ENCODE results near the gene HNRNPUL1.
A peak's percentile ranks its signal among the peaks of the same experiment; 100 is the strongest.
"Not testable (repeated sequence)": the region's sequence is repeated elsewhere in the genome, so short reads cannot be mapped to it uniquely, and the experiment has no call there.

The HNRNPUL1 gene

GRCh38 chr19:41276231-41276630, 12.1 kb downstream of the HNRNPUL1 start:
- no peak overlapping the region for H3K4me3 ChIP-seq (ENCODE audit: low read depth, low read length)
- TF ChIP-seq, protein P1, sequence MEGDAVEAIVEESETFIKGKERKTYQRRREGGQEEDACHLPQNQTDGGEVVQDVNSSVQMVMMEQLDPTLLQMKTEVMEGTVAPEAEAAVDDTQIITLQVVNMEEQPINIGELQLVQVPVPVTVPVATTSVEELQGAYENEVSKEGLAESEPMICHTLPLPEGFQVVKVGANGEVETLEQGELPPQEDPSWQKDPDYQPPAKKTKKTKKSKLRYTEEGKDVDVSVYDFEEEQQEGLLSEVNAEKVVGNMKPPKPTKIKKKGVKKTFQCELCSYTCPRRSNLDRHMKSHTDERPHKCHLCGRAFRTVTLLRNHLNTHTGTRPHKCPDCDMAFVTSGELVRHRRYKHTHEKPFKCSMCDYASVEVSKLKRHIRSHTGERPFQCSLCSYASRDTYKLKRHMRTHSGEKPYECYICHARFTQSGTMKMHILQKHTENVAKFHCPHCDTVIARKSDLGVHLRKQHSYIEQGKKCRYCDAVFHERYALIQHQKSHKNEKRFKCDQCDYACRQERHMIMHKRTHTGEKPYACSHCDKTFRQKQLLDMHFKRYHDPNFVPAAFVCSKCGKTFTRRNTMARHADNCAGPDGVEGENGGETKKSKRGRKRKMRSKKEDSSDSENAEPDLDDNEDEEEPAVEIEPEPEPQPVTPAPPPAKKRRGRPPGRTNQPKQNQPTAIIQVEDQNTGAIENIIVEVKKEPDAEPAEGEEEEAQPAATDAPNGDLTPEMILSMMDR (IDR thresholded peaks at IDR 0.05; ENCODE audit: control insufficient read depth, extremely low read depth, insufficient read depth) = no peak
- no peak for DNase-seq (ENCODE audit: low read depth)

DNA sequence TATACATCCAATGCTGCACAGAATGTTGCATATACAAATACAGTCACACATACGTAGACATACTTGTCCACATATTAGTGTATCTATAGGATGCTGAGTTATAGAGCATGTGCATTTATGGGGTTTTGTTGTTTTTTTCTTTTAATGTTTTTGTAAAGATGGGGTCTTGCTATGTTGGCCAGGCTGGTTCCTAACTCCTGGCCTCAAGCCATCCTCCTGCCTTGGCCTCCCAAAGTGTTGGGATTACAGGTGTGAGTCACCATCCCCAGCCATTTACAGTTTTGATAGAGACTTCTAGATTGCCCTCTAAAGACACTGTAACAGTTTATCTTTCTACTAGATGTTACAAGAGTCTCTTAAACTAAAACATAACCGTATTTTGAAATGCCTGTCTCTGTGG, 14.3 kb downstream of the HNRNPUL1 start:
- no peak overlapping the region for H3K4me3 ChIP-seq (ENCODE audit: low read depth, low read length)
- TF ChIP-seq, protein P1 (IDR thresholded peaks at IDR 0.05; ENCODE audit: control insufficient read depth, extremely low read depth, insufficient read depth) = no peak
- no peak for DNase-seq (ENCODE audit: low read depth)

GRCh38 chr19:41288673-41289530, 24.7 kb downstream of the HNRNPUL1 start:
- H3K4me3 ChIP-seq (ENCODE audit: low read depth, low read length) = no peak overlapping the region
- no peak for DNase-seq (ENCODE audit: low read depth)
- TF ChIP-seq, protein P1 (IDR thresholded peaks at IDR 0.05; ENCODE audit: control insufficient read depth, extremely low read depth, insufficient read depth) = no peak

GRCh38 chr19:41289814-41290213, 25.6 kb downstream of the HNRNPUL1 start:
- H3K4me3 ChIP-seq (ENCODE audit: low read depth, low read length); DNase-seq (ENCODE audit: low read depth): not testable (repeated sequence)

DNA sequence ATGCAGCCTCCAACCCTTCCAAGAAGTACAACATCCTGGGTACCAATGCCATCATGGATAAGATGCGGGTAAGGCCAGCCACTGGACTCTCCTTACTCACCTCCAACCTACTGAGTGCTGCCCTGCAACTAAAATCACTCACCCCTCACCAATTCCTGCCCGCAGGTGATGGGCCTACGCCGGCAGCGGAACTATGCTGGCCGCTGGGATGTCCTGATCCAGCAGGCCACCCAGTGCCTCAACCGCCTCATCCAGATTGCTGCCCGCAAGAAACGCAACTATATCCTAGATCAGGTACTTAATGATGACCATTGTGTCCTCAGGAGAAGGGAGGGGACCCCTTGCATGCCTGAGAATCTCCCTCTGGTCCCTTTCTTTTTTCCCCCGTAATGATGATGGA, 30.2 kb downstream of the HNRNPUL1 start:
- no peak overlapping the region for H3K4me3 ChIP-seq (ENCODE audit: low read depth, low read length)
- no peak for DNase-seq (ENCODE audit: low read depth)
- TF ChIP-seq, protein P1 (IDR thresholded peaks at IDR 0.05; ENCODE audit: control insufficient read depth, extremely low read depth, insufficient read depth) = no peak

- TF ChIP-seq, protein P1 (IDR thresholded peaks at IDR 0.05; ENCODE audit: control insufficient read depth, extremely low read depth, insufficient read depth) = no peak
- no peak overlapping the region for H3K4me3 ChIP-seq (ENCODE audit: low read depth, low read length)
- no peak for DNase-seq (ENCODE audit: low read depth)
These were observed 31.3 kb downstream of the HNRNPUL1 start for GRCh38 chr19:41295499-41295898.

- peak; percentile 39 for DNase-seq (ENCODE audit: low read depth)
- H3K4me3 ChIP-seq (ENCODE audit: low read depth, low read length) = no peak overlapping the region
- TF ChIP-seq, protein P1 (IDR thresholded peaks at IDR 0.05; ENCODE audit: control insufficient read depth, extremely low read depth, insufficient read depth) = no peak
These were observed 32.3 kb downstream of the HNRNPUL1 start for GRCh38 chr19:41296433-41296871.
